Right renal cortex interstitium (tissue), 3 donors: ENCODE results near the gene KDSR. TPM values are rescaled to one million over a fixed set of nuclear protein-coding genes. Genes with fewer than 3 reads are reported as not detected.
"Not testable (repeated sequence)": the region's sequence is repeated elsewhere in the genome, so short reads cannot be mapped to it uniquely, and the experiment has no call there.

Experiments used
- DNase-seq, 3 donors: peaks; one replicate each; pipeline ENCODE4 v3.0.0-alpha.2; 2013; ENCODE audit warnings: low read depth in 3 of 3, low spot score in 2 of 3
- polyA plus RNA-seq, 3 donors: library from polyadenylated mRNA; unstranded; fragments of 120-200 nt; gene quantifications; one replicate each; pipeline ENCODE4 v1.2.1, GENCODE V29; 2013; ENCODE audit not compliant: insufficient read length in 3 of 3

KDSR gene
- polyA plus RNA-seq, 3 donors = 44.9 to 46.3 (median 45.7) TPM

GRCh38 chr18:63366213-63367052 is 573 bp downstream of the KDSR start:
- peak in 1 of 3 donors; percentile 6 for DNase-seq

GRCh38 chr18:63365876-63366212 is 1.2 kb downstream of the KDSR start:
- DNase-seq = no peak

DNA sequence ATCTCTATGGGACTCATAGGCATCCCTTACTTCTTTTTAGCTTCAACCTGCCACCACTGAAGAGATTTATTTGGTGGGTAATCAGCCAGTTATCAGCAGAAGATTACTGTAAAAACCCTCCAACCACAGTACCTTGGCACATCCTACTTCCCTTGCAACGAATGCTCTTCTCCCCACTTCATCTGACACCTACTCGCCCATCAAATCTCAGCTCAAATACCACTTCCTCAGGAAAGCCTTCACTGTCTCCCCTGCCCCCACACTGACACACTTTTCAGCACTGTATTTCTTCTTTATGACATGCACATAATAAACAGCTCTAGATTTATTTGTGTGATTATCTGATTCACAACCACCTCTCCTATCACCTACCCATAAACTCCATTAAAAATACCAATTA is 3.1 kb downstream of the KDSR start:
- no peak for DNase-seq

- not testable (repeated sequence) for DNase-seq
Observed at GRCh38 chr18:63363420-63363819, 3.6 kb downstream of the KDSR start.

GRCh38 chr18:63356272-63356896 is 10.6 kb downstream of the KDSR start:
- DNase-seq = no peak

- no peak for DNase-seq
Observed at GRCh38 chr18:63350230-63350629, 16.8 kb downstream of the KDSR start.

DNA sequence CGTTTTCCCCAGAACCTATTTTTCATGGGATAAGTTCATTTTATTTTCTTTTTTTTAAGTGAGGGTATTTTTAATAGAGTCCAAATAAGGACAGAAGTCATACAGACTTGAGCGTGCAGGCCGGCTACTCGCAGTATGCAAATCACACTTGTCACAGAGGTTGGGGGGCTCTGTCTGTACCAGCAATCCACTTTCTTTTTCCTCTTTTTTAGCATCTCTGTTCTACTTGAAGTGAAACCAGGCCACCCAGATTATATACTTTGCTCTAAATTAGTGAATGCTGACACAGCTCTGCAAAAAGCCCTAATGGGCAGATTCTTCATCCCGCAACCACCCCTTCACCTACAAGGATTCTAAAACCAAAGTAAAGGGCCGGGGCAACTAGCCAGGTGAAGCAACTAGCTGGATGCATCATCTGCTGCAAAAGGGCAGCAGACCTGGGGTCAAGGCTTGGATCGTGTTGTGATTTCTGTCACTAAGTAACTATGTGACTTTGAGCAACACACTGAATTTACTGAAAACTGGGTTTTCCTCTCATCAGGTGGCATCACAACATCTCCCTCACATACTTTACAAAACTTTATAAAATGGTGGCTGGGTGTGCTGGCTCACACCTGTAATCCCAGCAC is 18.4 kb downstream of the KDSR start:
- DNase-seq = no peak

GRCh38 chr18:63346480-63347183 is 20.4 kb downstream of the KDSR start:
- no peak for DNase-seq

DNA sequence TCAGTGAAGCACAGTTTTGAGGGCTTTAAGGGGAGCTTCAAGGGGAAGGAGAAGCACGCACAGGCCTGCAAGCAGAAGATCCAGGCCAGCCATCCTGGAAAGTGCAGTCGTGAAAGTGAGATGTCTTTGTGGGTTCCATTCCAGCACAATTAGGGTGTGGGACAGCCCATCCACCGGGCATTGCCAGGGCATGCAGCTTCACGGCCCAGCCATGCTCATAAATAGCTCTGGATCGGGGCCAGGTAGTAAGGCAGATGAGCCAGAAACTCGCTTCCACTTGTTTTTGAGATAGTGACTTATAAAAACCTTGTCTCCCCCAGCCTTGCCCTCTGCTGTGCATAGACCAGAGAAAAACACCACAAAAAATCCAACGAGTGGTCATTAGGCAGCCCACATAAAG is 21.0 kb downstream of the KDSR start:
- DNase-seq = no peak

GRCh38 chr18:63344918-63345317 is 22.1 kb downstream of the KDSR start:
- DNase-seq = no peak

- no peak for DNase-seq
Observed at GRCh38 chr18:63344263-63344662, 22.7 kb downstream of the KDSR start.

GRCh38 chr18:63342206-63342605 is 24.8 kb downstream of the KDSR start:
- peak in 1 of 3 donors; percentile 8 for DNase-seq

- DNase-seq = no peak
Observed at GRCh38 chr18:63339920-63340484, 27.0 kb downstream of the KDSR start.

DNA sequence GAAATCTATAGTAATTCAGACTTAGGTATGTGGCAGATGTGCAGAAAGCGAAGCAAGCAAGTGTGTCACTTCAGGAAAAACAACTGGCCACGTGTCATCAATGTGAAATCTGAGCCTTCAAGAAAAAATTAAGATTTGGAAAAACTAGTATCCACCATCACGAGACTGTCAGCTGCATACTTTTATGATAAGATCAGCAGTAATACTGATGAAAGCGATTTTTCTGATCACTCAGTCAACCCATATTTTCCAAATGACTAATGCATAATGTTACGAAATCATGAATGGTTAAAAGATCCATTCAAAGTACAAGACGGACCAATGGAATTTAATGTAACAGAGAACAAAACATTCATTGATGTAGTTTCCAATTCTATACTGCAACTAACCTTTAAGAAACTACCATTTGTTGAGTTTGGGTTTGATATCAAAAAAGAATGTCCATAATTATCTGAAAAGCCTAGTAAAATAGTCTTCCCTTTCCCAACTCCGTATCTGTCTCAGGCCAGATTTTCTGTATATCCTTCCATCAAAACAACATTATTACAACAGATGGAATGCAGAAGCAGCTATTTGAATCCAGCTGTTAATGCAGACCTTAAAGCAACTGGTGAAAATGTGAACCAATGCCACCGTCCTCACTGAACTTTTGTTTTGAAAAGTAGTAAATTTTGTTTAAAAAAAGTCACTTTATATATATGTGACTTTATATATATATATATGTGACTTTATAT is 30.5 kb downstream of the KDSR start:
- DNase-seq = no peak

DNA sequence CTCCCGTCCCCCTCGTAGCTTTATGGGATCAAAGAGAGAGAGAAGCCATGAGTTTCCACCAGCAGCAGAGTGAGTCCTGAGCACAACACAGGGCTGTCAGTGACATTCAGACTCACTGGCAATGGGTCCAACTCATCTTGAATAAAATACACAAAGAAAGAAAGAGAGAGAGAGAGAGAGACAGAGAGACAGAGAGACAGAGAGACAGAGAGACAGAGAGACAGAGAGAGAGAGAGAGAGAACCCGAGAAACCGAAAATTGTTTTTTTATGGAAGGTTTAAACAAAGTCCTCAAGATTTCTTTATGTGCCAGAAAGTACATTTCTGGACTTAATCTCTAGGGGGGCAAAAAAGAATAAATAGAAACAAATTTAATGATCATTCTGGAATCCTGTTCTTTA is 35.9 kb downstream of the KDSR start:
- no peak for DNase-seq

DNA sequence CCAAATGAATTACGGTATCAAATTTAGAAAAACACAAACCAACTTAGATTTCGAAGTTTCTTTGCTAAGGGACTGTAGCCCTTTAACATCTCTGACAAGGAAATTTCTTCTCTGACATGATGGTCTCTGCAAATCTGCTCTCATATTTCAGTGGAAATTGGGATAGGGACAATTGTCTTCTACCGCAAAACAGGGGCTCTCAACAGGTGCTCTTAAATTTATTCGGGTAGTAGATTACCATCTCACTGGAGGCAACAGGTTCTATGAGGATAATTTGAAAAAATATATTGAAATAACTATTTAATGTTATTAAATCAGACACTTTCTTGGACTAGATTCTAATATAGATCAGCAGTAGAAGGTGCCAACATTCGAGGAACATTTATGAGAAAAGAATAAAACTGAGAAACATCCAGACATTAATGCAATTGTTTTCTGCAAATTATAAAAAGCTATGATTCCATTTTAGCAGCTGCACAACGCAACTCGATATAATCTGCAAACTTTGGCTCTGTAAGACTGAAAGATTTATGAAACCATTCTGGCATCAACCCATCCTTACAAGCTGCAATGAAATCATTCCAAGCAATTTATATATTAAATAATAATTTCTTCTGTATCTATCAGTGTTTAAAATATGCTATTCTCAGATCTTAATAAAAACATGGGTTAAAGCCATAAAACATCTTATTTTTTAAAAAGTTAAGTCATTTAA is 37.4 kb downstream of the KDSR start:
- DNase-seq = no peak

- DNase-seq = no peak
Observed at GRCh38 chr18:63326011-63326410, 41.0 kb downstream of the KDSR start.

- DNase-seq = no peak
Observed at GRCh38 chr18:63325086-63325686, 41.8 kb downstream of the KDSR start.

- DNase-seq = no peak
Observed at GRCh38 chr18:63322908-63323634, 43.9 kb downstream of the KDSR start.
